ENCODE data around the gene COL25A1.
A peak's percentile ranks its signal among the peaks of the same experiment; 100 is the strongest.

Gene COL25A1

DNA sequence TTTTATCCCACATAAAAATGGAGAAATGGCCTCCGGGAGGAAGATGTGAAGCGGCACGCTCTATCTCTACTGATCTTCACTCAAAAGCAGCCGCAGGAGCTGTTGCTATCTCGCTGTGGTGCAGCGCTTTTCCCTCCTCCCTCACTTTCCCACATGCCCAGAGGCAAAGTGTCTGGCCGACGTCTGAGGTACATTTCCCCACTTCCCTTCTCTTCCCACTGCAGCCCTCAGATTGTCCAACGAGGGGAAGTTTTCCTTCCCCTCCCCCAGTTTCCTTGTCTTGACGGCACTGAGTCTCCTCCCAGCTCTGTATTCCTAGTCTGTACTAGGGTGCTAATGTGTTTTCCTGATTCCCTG is 660 bp upstream of the COL25A1 start:
- TF ChIP-seq, protein P1, sequence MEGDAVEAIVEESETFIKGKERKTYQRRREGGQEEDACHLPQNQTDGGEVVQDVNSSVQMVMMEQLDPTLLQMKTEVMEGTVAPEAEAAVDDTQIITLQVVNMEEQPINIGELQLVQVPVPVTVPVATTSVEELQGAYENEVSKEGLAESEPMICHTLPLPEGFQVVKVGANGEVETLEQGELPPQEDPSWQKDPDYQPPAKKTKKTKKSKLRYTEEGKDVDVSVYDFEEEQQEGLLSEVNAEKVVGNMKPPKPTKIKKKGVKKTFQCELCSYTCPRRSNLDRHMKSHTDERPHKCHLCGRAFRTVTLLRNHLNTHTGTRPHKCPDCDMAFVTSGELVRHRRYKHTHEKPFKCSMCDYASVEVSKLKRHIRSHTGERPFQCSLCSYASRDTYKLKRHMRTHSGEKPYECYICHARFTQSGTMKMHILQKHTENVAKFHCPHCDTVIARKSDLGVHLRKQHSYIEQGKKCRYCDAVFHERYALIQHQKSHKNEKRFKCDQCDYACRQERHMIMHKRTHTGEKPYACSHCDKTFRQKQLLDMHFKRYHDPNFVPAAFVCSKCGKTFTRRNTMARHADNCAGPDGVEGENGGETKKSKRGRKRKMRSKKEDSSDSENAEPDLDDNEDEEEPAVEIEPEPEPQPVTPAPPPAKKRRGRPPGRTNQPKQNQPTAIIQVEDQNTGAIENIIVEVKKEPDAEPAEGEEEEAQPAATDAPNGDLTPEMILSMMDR (IDR thresholded peaks at IDR 0.05; ENCODE audit: low read depth, low read length) = no peak
- no peak for DNase-seq (ENCODE audit: extremely low read depth, low read depth)

DNA sequence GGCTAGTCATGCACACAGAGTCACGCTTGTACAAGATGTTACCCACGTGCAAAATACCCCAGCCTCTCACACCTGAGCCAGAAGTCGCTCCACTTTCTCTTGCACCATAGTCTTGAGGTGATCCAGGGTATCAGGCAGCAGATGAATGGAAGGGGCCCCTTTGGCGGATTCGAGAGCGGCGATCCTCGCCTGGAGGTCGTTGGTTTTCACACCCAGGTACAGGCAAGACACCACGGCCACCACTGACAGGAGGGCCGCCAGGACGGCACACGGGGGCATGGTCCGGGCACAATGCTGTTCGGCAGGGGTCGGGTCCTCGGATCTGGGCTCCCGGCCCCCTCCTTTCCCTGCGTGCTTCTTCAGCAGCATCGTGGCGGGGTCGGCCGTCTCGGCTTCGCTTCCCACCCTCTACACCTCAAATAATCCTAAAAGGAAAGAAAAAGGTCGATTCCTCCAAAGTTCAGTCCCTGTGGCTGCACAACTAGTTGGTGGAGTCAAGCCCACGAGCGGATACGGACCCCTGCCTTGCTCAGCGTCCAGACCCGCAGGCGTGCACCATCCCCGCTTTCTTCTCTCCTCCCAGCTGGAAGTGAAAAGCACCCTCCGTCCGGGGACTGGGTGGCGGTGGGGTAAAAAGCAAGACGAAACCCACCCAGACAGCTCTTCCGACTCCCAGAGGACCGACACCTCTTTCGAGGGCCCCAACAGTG is 652 bp downstream of the COL25A1 start:
- TF ChIP-seq, protein P1 (IDR thresholded peaks at IDR 0.05; ENCODE audit: low read depth, low read length) = no peak
- no peak for DNase-seq (ENCODE audit: extremely low read depth, low read depth)

DNA sequence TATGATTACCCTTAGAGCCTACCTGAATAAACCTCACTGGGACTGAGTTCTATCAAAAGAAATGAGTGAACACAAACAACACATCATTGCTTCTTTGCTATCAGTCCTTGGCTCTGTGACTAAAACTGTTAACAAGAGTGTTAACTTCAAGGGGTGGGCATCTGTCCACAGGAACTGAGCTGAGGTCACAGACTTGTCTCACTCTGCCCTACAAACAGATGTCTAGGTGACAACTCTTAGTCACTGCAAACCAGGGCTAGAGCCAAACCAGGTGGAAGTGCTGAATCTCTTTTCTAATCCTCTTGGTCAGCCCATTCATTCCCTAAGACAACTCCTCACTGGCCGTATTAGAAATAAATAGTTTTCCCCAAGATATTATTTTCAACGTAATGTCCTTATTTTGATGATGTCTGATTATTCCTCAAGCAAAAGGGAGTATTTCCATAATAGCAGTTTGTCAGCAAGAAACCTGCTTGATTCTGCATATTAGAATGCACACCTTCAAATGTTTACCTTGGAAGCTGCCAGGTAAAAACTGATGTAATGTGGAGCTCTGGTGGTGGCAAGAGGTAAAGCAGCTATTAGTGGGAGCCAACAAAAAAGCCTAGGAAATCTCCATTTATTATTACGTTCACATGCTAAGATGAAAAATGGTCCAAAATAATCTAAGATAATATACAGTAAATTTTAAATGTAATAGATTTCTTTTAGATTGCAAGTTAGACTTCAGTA is 4.0 kb downstream of the COL25A1 start:
- TF ChIP-seq, protein P1 (IDR thresholded peaks at IDR 0.05; ENCODE audit: low read depth, low read length) = peak; percentile 27
- no peak for DNase-seq (ENCODE audit: extremely low read depth, low read depth)

DNA sequence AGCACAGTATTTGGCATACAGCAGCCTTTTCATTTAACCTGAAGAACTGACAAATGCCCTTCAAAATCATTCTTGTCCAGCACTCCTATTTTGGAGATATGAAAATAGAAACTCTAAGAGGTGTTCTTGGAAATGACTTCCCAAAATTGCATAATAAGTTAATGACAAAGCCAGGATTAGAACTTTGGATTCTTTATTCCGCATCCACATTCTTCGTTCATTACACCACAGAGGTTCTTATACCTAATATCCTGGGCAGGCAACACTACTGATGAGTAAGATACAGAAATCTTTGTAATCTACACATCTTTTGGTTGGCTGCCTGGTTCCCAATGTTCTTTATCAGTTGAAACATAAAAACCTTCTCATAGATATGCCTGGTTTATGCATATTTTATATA is 5.9 kb downstream of the COL25A1 start:
- TF ChIP-seq, protein P1 (IDR thresholded peaks at IDR 0.05; ENCODE audit: low read depth, low read length) = no peak
- DNase-seq (ENCODE audit: extremely low read depth, low read depth) = no peak

DNA sequence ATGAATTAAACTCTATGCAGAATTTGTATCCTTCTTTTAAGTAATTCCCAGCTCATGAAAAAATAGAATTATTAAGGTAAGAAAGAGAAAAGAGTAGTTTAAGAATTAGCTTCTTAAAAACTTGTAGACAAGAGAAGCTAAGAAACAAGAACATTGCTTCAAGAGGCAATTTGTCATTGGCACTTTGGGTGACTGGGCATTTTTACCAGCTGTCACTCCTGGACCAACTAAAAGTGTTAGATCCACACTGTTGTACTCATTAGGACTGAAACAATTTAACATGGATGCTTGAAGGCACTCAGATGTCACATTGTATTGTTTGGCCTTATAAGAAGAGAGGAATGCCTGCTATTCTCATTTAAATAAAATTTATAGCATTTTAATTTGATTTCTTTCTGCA is 7.4 kb downstream of the COL25A1 start:
- no peak for DNase-seq (ENCODE audit: extremely low read depth, low read depth)
- TF ChIP-seq, protein P1 (IDR thresholded peaks at IDR 0.05; ENCODE audit: low read depth, low read length) = no peak

DNA sequence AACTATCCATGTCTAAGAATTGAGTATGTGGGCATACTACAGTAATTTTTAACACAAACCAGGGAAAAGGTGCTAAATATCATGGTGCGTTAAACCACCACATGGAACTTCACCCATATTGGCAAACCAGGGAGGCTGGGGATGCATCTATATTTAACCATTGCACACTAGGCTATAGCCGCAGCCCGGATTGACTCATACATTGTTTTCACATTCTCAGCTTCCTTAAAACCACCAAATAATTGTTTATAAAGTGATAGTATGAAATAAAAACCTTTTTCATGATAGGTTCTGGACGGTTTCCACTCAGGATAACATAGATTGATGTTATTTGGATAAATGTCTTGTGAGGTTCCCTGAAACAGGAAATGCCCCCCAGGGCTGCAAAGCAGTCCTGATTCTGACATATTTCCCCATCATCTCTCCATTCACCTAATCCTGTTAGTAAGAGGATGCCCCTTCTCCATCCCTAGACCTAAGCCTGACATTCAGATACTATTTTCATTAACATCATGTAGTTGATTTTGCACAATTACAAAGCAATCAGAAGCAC is 7.9 kb downstream of the COL25A1 start:
- TF ChIP-seq, protein P1 (IDR thresholded peaks at IDR 0.05; ENCODE audit: low read depth, low read length) = no peak
- DNase-seq (ENCODE audit: extremely low read depth, low read depth) = no peak

DNA sequence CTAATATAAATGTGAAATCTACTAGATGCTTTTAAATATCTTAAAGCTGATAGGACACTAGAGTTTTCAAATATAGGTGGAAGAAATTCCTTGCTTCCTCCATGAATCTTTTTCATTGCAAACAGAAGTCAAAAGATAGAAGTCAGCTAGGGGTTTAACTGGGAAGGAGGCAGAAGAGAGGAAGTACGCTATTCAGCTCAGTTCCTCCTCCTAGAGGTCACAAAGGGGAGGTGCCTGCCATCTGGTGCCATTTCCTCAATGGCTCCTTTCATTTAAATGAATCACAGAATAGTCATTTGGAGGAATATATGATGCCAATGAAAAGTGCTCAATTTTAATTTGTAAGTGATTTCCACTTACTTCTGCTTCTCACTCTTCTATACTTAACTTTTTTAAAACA is 8.5 kb downstream of the COL25A1 start:
- TF ChIP-seq, protein P1 (IDR thresholded peaks at IDR 0.05; ENCODE audit: low read depth, low read length) = no peak; the same call in 1 of the 2 replicates
- DNase-seq (ENCODE audit: extremely low read depth, low read depth) = no peak
